ENCODE measurements around the gene CTBS.
A peak's percentile ranks its signal among the peaks of the same experiment; 100 is the strongest.

CTBS gene, protein sequence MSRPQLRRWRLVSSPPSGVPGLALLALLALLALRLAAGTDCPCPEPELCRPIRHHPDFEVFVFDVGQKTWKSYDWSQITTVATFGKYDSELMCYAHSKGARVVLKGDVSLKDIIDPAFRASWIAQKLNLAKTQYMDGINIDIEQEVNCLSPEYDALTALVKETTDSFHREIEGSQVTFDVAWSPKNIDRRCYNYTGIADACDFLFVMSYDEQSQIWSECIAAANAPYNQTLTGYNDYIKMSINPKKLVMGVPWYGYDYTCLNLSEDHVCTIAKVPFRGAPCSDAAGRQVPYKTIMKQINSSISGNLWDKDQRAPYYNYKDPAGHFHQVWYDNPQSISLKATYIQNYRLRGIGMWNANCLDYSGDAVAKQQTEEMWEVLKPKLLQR

DNA sequence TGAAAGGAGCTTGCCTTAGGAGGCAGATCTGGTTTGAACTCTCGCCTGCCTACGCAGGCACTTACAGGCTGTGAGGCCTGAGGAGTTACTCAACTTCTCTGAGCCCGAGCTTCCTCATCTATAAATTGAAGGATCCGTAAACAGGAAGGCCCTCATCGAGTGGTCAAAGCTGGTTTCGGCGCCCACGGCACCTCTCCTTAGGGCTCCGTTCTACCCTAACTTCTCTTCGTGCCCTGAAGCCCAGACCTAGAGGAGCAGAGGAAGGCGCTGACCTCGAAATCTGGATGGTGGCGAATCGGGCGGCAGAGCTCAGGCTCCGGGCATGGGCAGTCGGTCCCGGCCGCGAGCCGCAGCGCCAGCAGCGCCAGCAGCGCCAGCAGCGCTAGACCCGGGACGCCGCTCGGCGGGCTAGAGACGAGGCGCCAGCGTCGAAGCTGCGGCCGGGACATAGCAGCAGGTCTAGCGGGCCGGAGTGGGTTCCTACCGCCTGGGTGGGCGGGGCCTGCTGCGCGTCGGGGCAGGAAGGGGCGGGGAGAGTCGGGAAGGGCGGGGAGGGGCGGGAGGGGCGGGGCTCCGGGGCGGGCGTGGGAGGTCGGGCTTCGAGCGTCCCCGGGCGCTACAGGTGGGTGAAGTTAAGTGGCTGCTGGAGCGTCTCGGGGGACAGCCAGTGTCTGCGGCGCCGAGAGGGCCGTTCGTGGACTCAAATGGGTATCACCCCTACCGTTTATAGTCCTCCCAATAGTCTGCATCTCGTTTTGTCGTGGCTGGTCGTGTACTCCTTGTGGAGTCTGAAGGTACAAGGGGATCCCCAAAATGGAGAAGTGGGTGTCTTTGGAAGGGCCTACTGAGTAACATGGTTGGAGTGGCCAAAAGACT lies at the start of gene CTBS:
Gene CTBS, minus strand, starts transcription at position 474 of the 876 bp plus-strand sequence. Its CDS starts 25 bp downstream, at position 449.
- H3K27ac ChIP-seq: peak within 1 kb of the TSS; percentile 92
- TF ChIP-seq, protein P1, sequence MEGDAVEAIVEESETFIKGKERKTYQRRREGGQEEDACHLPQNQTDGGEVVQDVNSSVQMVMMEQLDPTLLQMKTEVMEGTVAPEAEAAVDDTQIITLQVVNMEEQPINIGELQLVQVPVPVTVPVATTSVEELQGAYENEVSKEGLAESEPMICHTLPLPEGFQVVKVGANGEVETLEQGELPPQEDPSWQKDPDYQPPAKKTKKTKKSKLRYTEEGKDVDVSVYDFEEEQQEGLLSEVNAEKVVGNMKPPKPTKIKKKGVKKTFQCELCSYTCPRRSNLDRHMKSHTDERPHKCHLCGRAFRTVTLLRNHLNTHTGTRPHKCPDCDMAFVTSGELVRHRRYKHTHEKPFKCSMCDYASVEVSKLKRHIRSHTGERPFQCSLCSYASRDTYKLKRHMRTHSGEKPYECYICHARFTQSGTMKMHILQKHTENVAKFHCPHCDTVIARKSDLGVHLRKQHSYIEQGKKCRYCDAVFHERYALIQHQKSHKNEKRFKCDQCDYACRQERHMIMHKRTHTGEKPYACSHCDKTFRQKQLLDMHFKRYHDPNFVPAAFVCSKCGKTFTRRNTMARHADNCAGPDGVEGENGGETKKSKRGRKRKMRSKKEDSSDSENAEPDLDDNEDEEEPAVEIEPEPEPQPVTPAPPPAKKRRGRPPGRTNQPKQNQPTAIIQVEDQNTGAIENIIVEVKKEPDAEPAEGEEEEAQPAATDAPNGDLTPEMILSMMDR (IDR thresholded peaks at IDR 0.05): no peak
- no peak for TF ChIP-seq ZFX (IDR thresholded peaks at IDR 0.05; ENCODE audit: borderline replicate concordance)

DNA sequence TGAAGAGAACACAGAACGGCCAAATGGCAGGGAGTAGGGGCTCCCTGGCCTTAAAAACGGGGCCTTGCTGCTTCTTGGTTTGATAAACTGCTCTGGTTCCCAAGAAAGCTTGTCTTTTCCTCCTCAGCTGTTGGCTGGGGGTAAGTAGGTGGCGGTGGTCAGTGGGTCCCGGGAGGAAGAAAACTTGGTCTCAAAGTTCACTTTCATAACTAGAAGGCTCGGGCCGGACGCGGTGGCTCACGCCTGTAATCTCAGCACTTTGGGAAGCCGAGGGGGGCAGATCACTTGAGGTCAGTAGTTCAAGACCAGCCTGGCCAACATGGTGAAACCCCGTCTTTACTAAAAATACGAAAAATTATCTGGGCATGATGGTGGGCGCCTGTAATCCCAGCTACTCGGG lies 47.3 kb upstream of the CTBS start:
- TF ChIP-seq, protein P1 (IDR thresholded peaks at IDR 0.05): no peak
- no peak for TF ChIP-seq ZFX (IDR thresholded peaks at IDR 0.05; ENCODE audit: borderline replicate concordance)
- no peak overlapping the region for H3K27ac ChIP-seq

DNA sequence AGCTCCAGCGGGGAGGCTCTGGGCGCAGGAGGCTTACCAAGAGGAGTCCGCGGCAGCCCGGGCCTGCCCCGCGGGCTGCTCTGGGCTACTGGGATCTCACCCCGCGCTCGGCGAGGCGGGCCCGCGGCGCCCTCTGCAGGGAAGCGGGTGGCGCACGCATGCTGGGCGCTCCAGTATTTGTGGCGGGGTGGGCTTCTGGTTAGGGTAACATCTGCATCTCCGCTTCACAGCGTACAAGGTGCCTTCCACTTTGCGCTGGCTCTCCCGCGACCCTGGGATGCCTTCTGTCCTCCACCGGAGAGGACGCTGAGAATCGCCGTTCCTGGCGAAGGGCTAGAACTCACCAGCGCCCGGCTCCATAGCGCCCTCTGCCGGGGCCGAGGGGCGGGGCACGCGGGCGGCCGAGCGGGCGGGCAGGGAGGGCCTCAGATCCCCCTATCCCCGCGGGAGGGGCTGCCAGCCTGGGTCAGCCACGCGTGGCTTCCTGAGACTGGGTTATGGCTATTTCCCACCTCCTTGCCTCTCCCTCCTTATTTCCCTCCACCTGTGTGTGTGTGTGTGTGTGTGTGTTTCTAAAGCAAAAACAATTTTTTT lies 46.6 kb upstream of the CTBS start:
- 0 out of 2 replicates have a peak overlapping the region, but pooled peaks have one; percentile 31 for H3K27ac ChIP-seq
- TF ChIP-seq, protein P1 (IDR thresholded peaks at IDR 0.05): peak; percentile 99
- TF ChIP-seq ZFX (IDR thresholded peaks at IDR 0.05; ENCODE audit: borderline replicate concordance): no peak

DNA sequence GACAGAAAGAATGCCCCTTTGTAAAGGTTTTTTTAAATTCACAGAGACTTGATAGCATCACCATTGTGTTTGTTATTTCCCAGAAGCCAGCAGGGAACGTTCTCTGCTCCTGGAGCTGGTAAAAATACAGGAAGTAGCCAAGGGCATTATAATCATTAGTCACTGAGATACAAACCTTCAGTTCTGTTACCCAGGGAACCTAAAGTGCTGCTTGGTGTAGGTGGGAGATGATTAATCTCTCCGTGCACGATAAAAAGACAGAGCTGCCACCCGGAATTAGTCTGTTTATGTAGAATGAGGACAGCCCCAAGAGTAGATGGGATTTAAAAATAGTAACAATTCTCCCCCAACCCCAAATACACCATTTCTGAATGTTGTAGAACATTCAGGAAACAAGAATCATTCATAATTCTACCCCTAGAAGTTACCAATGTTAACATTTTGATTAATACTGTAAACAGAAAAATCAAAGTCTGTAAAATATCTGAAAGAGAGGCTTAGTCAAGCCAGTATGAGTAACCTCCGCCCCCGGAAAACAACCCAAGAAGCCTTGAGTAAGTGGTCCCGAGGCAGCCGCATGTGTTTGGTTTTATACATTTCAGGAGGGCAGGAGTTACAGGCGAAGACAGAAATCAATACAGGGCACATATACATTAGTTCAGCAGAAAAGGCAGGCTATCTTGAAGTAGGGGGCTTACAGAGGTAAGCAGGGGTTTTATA lies 45.3 kb upstream of the CTBS start:
- TF ChIP-seq, protein P1 (IDR thresholded peaks at IDR 0.05): no peak
- TF ChIP-seq ZFX (IDR thresholded peaks at IDR 0.05; ENCODE audit: borderline replicate concordance): no peak
- no peak overlapping the region for H3K27ac ChIP-seq

DNA sequence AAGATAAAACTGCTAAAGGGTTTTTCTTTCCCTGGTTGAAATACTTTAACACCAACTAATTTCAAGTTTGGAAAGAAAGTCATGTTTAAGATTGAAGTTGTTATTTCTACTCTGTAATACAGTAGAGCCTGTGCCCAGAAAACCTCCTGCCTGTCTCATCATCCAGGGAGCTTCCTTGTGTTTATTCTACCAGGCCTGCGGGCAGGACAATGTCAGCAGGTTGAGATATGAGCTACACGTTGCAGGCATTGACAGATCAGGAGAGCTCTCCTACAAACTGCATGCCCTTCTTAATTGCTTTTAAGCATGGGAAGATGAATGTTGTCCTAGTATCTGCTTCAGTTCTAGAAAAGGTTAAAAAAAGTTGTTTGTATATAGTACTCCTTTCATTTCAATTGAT lies 43.1 kb upstream of the CTBS start:
- no peak for TF ChIP-seq ZFX (IDR thresholded peaks at IDR 0.05; ENCODE audit: borderline replicate concordance)
- TF ChIP-seq, protein P1 (IDR thresholded peaks at IDR 0.05): no peak
- no peak overlapping the region for H3K27ac ChIP-seq

DNA sequence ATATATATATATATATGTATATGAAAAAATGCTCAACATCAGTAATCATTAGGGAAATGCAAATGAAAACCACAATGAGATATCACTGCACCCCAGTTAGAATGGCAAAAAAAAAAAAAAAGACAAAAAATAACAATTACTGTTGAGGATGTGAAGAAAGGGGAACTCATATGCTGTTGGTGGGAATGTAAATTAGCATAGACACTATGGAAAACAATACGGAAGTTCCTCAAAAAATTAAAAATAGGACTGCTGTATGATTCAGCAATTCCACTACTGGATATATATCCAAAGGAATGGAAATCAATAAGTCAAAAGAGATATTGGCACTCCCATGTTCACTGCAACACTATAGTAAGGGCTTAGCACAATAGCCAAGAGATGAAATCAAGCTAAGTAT lies 41.5 kb upstream of the CTBS start:
- TF ChIP-seq, protein P1 (IDR thresholded peaks at IDR 0.05): no peak
- no peak for TF ChIP-seq ZFX (IDR thresholded peaks at IDR 0.05; ENCODE audit: borderline replicate concordance)
- no peak overlapping the region for H3K27ac ChIP-seq
